ENCODE measurements around the gene BLVRB.

- TF ChIP-seq SP1 (IDR thresholded peaks at IDR 0.05; ENCODE audit: low read depth, low read length) (no peak), SRF (IDR thresholded peaks at IDR 0.05; ENCODE audit: low read depth in 2 of 2, low read length in 2 of 2) (no peak), MTA3 (IDR thresholded peaks at IDR 0.05; ENCODE audit: borderline replicate concordance, low read length) (no peak), CBX3 (IDR thresholded peaks at IDR 0.05; ENCODE audit: borderline replicate concordance, low read depth) (no peak), CTCF (IDR thresholded peaks at IDR 0.05 in 2 of 3, conservative IDR thresholded peaks at IDR 0.05 in 1 of 3; ENCODE audit: control insufficient read depth in 2 of 3, extremely low read depth in 1 of 3, insufficient read depth in 1 of 3, low read depth in 3 of 3, low read length in 3 of 3) (no peak), E2F4 (IDR thresholded peaks at IDR 0.05; ENCODE audit: low read depth, low read length) (no peak), PRDM15 (CRISPR knock-in tag; IDR thresholded peaks at IDR 0.05) (no peak), EED (IDR thresholded peaks at IDR 0.05; ENCODE audit: low read depth) (no peak), SMAD1 (IDR thresholded peaks at IDR 0.05; ENCODE audit: low read depth, partially characterized antibody) (no peak), RAD21 (IDR thresholded peaks at IDR 0.05; ENCODE audit: insufficient read depth, low read depth, low read length) (no peak)
- TF ChIP-seq, protein P1, sequence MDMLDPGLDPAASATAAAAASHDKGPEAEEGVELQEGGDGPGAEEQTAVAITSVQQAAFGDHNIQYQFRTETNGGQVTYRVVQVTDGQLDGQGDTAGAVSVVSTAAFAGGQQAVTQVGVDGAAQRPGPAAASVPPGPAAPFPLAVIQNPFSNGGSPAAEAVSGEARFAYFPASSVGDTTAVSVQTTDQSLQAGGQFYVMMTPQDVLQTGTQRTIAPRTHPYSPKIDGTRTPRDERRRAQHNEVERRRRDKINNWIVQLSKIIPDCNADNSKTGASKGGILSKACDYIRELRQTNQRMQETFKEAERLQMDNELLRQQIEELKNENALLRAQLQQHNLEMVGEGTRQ (IDR thresholded peaks at IDR 0.05; ENCODE audit: borderline replicate concordance, low read depth, low read length), result no peak
- TF ChIP-seq, protein P2, sequence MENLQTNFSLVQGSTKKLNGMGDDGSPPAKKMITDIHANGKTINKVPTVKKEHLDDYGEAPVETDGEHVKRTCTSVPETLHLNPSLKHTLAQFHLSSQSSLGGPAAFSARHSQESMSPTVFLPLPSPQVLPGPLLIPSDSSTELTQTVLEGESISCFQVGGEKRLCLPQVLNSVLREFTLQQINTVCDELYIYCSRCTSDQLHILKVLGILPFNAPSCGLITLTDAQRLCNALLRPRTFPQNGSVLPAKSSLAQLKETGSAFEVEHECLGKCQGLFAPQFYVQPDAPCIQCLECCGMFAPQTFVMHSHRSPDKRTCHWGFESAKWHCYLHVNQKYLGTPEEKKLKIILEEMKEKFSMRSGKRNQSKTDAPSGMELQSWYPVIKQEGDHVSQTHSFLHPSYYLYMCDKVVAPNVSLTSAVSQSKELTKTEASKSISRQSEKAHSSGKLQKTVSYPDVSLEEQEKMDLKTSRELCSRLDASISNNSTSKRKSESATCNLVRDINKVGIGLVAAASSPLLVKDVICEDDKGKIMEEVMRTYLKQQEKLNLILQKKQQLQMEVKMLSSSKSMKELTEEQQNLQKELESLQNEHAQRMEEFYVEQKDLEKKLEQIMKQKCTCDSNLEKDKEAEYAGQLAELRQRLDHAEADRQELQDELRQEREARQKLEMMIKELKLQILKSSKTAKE (IDR thresholded peaks at IDR 0.05; ENCODE audit: low read depth, poor library complexity, severe bottlenecking), result no peak
- TF ChIP-seq, protein P3, sequence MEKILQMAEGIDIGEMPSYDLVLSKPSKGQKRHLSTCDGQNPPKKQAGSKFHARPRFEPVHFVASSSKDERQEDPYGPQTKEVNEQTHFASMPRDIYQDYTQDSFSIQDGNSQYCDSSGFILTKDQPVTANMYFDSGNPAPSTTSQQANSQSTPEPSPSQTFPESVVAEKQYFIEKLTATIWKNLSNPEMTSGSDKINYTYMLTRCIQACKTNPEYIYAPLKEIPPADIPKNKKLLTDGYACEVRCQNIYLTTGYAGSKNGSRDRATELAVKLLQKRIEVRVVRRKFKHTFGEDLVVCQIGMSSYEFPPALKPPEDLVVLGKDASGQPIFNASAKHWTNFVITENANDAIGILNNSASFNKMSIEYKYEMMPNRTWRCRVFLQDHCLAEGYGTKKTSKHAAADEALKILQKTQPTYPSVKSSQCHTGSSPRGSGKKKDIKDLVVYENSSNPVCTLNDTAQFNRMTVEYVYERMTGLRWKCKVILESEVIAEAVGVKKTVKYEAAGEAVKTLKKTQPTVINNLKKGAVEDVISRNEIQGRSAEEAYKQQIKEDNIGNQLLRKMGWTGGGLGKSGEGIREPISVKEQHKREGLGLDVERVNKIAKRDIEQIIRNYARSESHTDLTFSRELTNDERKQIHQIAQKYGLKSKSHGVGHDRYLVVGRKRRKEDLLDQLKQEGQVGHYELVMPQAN (conservative IDR thresholded peaks at IDR 0.05), result no peak
Measured at GRCh38 chr19:40507892-40508291, 42.3 kb upstream of the BLVRB start.

Data from GM12878 (cell line).